Forelimb muscle (tissue), 1 donor: Measurements from ENCODE around the gene PPP6C. TPM values are rescaled to one million over a fixed set of nuclear protein-coding genes. Genes with fewer than 3 reads are reported as not detected.

Experiments
- polyA plus RNA-seq: library from polyadenylated mRNA; unstranded; fragments of 120-200 nt; gene quantifications from one replicate; pipeline ENCODE4 v1.2.1, GENCODE V29; 2013; ENCODE audit not compliant: insufficient read length

The PPP6C gene
- polyA plus RNA-seq, 1 donor, result 34.0 TPM

Other genes with a start within 250 kb of the PPP6C start
- gene GOLGA1, start 248.7 kb downstream of the PPP6C start, polyA plus RNA-seq, result 10.9 TPM
- gene SCAI, start 46.3 kb downstream of the PPP6C start, polyA plus RNA-seq, result 9.3 TPM
- gene RABEPK, start 10.7 kb upstream of the PPP6C start, polyA plus RNA-seq, result 15.4 TPM
- 124 TPM for gene HSPA5, start 51.5 kb upstream of the PPP6C start, polyA plus RNA-seq
- gene GAPVD1, start 72.0 kb upstream of the PPP6C start, polyA plus RNA-seq, result 20.5 TPM